ENCODE data around the gene PNMA8C. TPM values are rescaled to one million over a fixed set of nuclear protein-coding genes. Genes with fewer than 3 reads are reported as not detected.

PNMA8C gene
- total RNA-seq, 1 experiment from 2014 or later = not detected

DNA sequence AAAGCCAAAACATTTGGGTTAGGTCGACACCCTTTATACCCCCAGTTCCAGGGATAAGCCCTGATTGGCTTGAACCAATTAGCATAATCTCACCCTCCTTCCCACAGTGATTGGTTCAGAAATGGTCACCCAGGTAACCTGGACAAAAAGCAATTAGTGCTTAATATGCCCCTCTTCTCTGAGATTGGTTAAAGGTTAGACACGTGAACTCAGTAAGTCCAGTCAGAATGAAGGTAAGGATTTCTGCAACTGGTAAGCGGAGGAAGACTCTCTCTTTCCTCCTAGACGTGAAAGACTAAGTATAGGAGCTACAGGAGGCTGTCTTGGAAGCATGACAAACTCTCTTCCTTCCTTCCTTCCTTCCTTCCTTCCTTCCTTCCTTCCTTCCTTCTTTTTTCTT lies 1.3 kb upstream of the PNMA8C start:
- no peak overlapping the region for H3K4me2 ChIP-seq (ENCODE audit: low read length)
- no peak overlapping the region for H3K9ac ChIP-seq (ENCODE audit: low read length)
- no TSS peak for BruUV-seq (replicated peaks)
- no peaks in the 10 kb centered on the region for H3K79me2 ChIP-seq (ENCODE audit: low read length)
- H4K20me1 ChIP-seq (ENCODE audit: low read length) = no peaks in the 10 kb centered on the region
- H3K4me1 ChIP-seq (ENCODE audit: insufficient read depth, low read length) = no peaks in the 10 kb centered on the region
- TF ChIP-seq EZH2 (IDR thresholded peaks at IDR 0.05; ENCODE audit: low read length, unreplicated experiment) = no peak
- TF ChIP-seq, protein P1, sequence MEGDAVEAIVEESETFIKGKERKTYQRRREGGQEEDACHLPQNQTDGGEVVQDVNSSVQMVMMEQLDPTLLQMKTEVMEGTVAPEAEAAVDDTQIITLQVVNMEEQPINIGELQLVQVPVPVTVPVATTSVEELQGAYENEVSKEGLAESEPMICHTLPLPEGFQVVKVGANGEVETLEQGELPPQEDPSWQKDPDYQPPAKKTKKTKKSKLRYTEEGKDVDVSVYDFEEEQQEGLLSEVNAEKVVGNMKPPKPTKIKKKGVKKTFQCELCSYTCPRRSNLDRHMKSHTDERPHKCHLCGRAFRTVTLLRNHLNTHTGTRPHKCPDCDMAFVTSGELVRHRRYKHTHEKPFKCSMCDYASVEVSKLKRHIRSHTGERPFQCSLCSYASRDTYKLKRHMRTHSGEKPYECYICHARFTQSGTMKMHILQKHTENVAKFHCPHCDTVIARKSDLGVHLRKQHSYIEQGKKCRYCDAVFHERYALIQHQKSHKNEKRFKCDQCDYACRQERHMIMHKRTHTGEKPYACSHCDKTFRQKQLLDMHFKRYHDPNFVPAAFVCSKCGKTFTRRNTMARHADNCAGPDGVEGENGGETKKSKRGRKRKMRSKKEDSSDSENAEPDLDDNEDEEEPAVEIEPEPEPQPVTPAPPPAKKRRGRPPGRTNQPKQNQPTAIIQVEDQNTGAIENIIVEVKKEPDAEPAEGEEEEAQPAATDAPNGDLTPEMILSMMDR (conservative IDR thresholded peaks at IDR 0.05; ENCODE audit: low read depth, low read length) = no peak
- TF ChIP-seq EZH2phosphoT487 (IDR thresholded peaks at IDR 0.05; ENCODE audit: borderline replicate concordance, low read length) = no peak
- H3K27ac ChIP-seq (ENCODE audit: low read length) = no peak overlapping the region
- no peak overlapping the region for H3K4me3 ChIP-seq (ENCODE audit: low read length)
- H3K27me3 ChIP-seq (ENCODE audit: low read length) = no peaks in the 10 kb centered on the region
- CTCF ChIA-PET = no interaction called here
- POLR2A ChIA-PET (ENCODE audit: unreplicated experiment) = no interaction called here
- ATAC-seq (no peak), DNase-seq (no peak)
- intact Hi-C loops (cut with micrococcal nuclease) = no loop called here
- H2AFZ ChIP-seq (ENCODE audit: low read length) = no peak overlapping the region
- no peaks in the 10 kb centered on the region for H3K9me2 ChIP-seq (replicated peaks; ENCODE audit: low read length)
- H3K36me3 ChIP-seq (ENCODE audit: low read depth, low read length) = no peaks in the 10 kb centered on the region
- H3K9me3 ChIP-seq (ENCODE audit: low read length) = no peaks in the 10 kb centered on the region
- H3F3A ChIP-seq (ENCODE audit: low read length, unreplicated experiment) = no peaks in the 10 kb centered on the region

DNA sequence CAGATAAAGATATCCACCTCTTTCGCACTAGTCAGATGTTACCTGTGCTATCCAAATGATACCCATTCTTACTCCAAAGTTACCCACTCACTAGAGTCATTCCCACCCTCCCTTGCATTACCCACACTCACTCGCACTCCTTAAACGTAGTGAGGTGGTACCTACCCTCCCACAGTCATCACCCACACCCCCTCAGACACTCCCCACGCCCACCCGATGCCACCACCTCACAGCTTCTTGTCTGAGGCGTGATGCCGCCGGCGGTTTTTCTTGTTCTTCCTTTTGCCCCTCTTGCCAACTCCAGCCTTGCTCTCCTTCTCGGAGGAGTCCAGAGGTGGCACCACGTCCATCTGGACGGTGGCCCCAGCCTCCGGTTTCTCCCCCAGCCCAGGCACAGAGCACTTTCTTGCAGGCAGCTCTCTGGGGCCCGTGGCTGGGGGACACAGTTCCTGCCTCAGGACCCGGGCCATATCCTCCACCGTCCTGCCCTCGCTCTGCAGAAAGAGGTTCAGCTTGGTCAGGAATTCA lies 1.2 kb downstream of the PNMA8C start:
- Histone ChIP-seq H3K4me3 (ENCODE audit: low read length) (no peak overlapping the region), H4K20me1 (ENCODE audit: low read length) (no peaks in the 10 kb centered on the region), H3K4me2 (ENCODE audit: low read length) (no peak overlapping the region), H3K4me1 (ENCODE audit: insufficient read depth, low read length) (no peaks in the 10 kb centered on the region), H3K27me3 (ENCODE audit: low read length) (no peaks in the 10 kb centered on the region), H3F3A (ENCODE audit: low read length, unreplicated experiment) (no peaks in the 10 kb centered on the region), H3K36me3 (ENCODE audit: low read depth, low read length) (no peaks in the 10 kb centered on the region), H3K27ac (ENCODE audit: low read length) (no peak overlapping the region), H3K79me2 (ENCODE audit: low read length) (no peaks in the 10 kb centered on the region), H3K9me3 (ENCODE audit: low read length) (no peaks in the 10 kb centered on the region), H3K9me2 (replicated peaks; ENCODE audit: low read length) (no peaks in the 10 kb centered on the region), H2AFZ (ENCODE audit: low read length) (no peak overlapping the region), H3K9ac (ENCODE audit: low read length) (no peak overlapping the region)
- TF ChIP-seq, protein P1 (conservative IDR thresholded peaks at IDR 0.05; ENCODE audit: low read depth, low read length) = no peak
- no peak for TF ChIP-seq EZH2phosphoT487 (IDR thresholded peaks at IDR 0.05; ENCODE audit: borderline replicate concordance, low read length)
- TF ChIP-seq EZH2 (IDR thresholded peaks at IDR 0.05; ENCODE audit: low read length, unreplicated experiment) = no peak
- BruUV-seq (replicated peaks) = no TSS peak
- ChIA-PET POLR2A (ENCODE audit: unreplicated experiment) (no interaction called here), CTCF (no interaction called here)
- ATAC-seq (no peak), DNase-seq (no peak)
- intact Hi-C loops (cut with micrococcal nuclease) = no loop called here

DNA sequence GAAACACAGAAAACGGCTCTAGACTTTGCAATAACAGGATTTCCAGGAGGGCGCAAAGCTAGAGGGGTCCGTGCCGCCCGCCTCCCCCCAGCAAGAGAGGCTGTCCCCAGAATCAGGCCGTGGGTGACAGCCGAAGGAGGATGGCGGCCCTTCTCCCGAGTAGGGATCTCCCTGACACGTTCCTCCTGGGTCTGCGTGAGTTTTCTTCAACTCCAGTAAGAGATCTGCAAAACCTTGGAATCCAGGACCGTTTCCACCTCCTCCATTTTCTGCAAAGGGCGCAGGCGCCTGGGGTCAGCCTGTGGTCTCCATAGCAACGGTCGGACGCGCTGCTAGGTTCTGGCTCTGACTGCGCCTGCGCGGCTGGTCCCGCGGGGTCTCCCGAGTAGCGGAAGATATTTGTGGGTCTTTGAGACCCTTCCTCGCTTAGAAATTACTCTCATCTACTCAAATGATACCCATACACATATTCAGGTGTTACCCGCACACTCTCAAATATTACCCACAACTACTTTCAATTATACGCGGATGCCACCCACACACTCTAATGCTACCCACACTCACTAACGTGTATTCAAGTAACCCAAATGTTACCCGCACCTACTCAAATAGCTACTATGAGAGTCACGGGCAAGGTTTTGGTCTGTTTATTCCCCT lies 2.1 kb downstream of the PNMA8C start:
- no peaks in the 10 kb centered on the region for H3K27me3 ChIP-seq (ENCODE audit: low read length)
- no peak overlapping the region for H3K27ac ChIP-seq (ENCODE audit: low read length)
- TF ChIP-seq EZH2phosphoT487 (IDR thresholded peaks at IDR 0.05; ENCODE audit: borderline replicate concordance, low read length) (no peak), EZH2 (IDR thresholded peaks at IDR 0.05; ENCODE audit: low read length, unreplicated experiment) (no peak)
- TF ChIP-seq, protein P1 (conservative IDR thresholded peaks at IDR 0.05; ENCODE audit: low read depth, low read length) = no peak
- no peak overlapping the region for H3K9ac ChIP-seq (ENCODE audit: low read length)
- no peaks in the 10 kb centered on the region for H3F3A ChIP-seq (ENCODE audit: low read length, unreplicated experiment)
- H2AFZ ChIP-seq (ENCODE audit: low read length) = no peak overlapping the region
- no peaks in the 10 kb centered on the region for H3K79me2 ChIP-seq (ENCODE audit: low read length)
- H3K9me3 ChIP-seq (ENCODE audit: low read length) = no peaks in the 10 kb centered on the region
- no peak for ATAC-seq
- BruUV-seq (replicated peaks) = no TSS peak
- POLR2A ChIA-PET (ENCODE audit: unreplicated experiment) = no interaction called here
- no peaks in the 10 kb centered on the region for H3K36me3 ChIP-seq (ENCODE audit: low read depth, low read length)
- no peak overlapping the region for H3K4me3 ChIP-seq (ENCODE audit: low read length)
- no peak overlapping the region for H3K4me2 ChIP-seq (ENCODE audit: low read length)
- intact Hi-C loops (cut with micrococcal nuclease) = no loop called here
- DNase-seq = no peak
- H3K4me1 ChIP-seq (ENCODE audit: insufficient read depth, low read length) = no peaks in the 10 kb centered on the region
- no peaks in the 10 kb centered on the region for H3K9me2 ChIP-seq (replicated peaks; ENCODE audit: low read length)
- CTCF ChIA-PET = no interaction called here
- no peaks in the 10 kb centered on the region for H4K20me1 ChIP-seq (ENCODE audit: low read length)

Data from PC-3 (cell line).